Right lobe of liver (tissue), 6 donors: ENCODE results near the gene FAM229A. TPM values are rescaled to one million over a fixed set of nuclear protein-coding genes. Genes with fewer than 3 reads are reported as not detected.

Experiments
- ATAC-seq, 4 donors: fragments of 200-7000 bp; cut with Tn5 transposase; one replicate each; pipeline ENCODE4 v1.9.1; 2020; ENCODE audit warnings: mild to moderate bottlenecking in 4 of 4, moderate library complexity in 4 of 4
- DNase-seq, 3 donors: peaks; one replicate each; pipeline ENCODE4 v3.0.0-alpha.2; 2020
- H3K27ac ChIP-seq, 3 donors: fragments of 200-600 bp; one replicate each; pipeline ENCODE4 v1.8.0; 2022
- H3K27me3 ChIP-seq, 2 donors: fragments of 200-600 bp; one replicate each; pipeline ENCODE4 v1.8.0; 2022
- H3K36me3 ChIP-seq, 4 donors: fragments of 200-600 bp; sonication (generic) in 1 of 4; one replicate each; pipeline versions ENCODE4 v1.5.1 to v1.8.0; 2017 to 2022; ENCODE audit warnings: control low read depth in 1 of 4
- H3K4me1 ChIP-seq, 4 donors: fragments of 200-600 bp; sonication (generic) in 1 of 4; one replicate each; pipeline versions ENCODE4 v1.5.1 to v1.8.0; 2017 to 2022; ENCODE audit warnings: control low read depth in 1 of 4
- H3K4me3 ChIP-seq, 3 donors: fragments of 200-600 bp; one replicate each; pipeline ENCODE4 v1.8.0; 2022
- H3K9me3 ChIP-seq, 4 donors: fragments of 200-600 bp; sonication (generic) in 1 of 4; one replicate each; pipeline versions ENCODE4 v1.5.1 to v1.8.0; 2017 to 2022; ENCODE audit warnings: control low read depth in 1 of 4
- POLR2A ChIP-seq: fragments of 450-650 bp; IDR thresholded peaks from one replicate; pipeline ENCODE4 v1.6.1; 2017; ENCODE audit warnings: antibody characterized with exemption, mild to moderate bottlenecking
- WGBS: methylation state at CpG from one replicate; pipeline ENCODE4 v1.1.6; 2018; ENCODE audit warnings: low coverage, low lambda C conversion rate; ENCODE audit not compliant: insufficient coverage; ENCODE audit errors: missing lambda C conversion rate; 5-methylcytosine and 5-hydroxymethylcytosine counted together
- intact Hi-C, 2 donors: fragments of 100-400 bp; cut with DNase I; formaldehyde crosslinking; loops; one replicate each; pipeline versions ENCODE4 v1.11.2 to v1.14.1; 2022
- total RNA-seq, 6 experiments: library from RNA; depleted of rRNA in 2 of 6; stranded (reverse); fragments of >200 nt in 2 of 6; fragmentation: NEBNext Ultra II Directional in 3 of 6; extraction: Animal tissue kit (Norgen Biotek cat#: 25700) in 3 of 6; gene quantifications; one replicate each; pipeline versions ENCODE4 v1.1.0 to v1.2.4, GENCODE V29; 2016 to 2023
- TF ChIP-seq, protein P1 (sequence below), 4 donors: fragments of 200-600 bp in 3 of 4; fragments of 450-650 bp in 1 of 4; IDR thresholded peaks; one replicate each; pipeline versions ENCODE4 v1.5.1 to v1.8.0; 2016 to 2022; ENCODE audit warnings: antibody characterized with exemption in 4 of 4, mild to moderate bottlenecking in 2 of 4
- donor health status: DM: no; HTN: yes; CAD: no.
- donor health status: DM: no; HTN: no; CAD: no.
- donor health status: DM: no; HTN: no; CAD: no.
- donor health status: DM: no; HTN: yes; CAD: no.
- donor health status: DM: no; HTN: yes; CAD: no.

The FAM229A gene
- total RNA-seq, 6 experiments from 2014 or later: 1.3 to 7.8 (median 5.3) TPM

DNA sequence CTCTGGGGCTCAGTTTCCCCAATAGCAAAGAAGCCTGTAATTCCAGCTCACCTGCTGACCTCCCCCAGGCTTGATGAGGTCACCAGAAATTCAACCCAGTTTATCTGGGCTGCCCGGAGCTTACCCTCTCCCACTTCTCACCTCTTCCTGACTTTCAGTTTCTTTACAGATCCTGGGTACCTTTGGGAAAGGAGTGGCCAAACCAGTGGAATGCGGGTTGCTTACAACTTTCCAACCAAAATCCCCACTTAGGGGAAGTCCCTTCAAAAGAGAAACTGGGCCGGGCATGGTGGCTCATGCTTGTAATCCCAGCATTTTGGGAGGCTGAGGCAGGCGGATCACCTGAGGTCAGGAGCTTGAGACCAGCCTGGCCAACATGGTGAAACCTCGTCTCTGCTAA, 20.3 kb downstream of the FAM229A start:
- peak in 1 of 4 donors; percentile 39 for ATAC-seq
- H3K27ac ChIP-seq: no peak overlapping the region
- intact Hi-C loops: no loop called here
- H3K9me3 ChIP-seq: no peaks in the 10 kb centered on the region
- TF ChIP-seq, protein P1, sequence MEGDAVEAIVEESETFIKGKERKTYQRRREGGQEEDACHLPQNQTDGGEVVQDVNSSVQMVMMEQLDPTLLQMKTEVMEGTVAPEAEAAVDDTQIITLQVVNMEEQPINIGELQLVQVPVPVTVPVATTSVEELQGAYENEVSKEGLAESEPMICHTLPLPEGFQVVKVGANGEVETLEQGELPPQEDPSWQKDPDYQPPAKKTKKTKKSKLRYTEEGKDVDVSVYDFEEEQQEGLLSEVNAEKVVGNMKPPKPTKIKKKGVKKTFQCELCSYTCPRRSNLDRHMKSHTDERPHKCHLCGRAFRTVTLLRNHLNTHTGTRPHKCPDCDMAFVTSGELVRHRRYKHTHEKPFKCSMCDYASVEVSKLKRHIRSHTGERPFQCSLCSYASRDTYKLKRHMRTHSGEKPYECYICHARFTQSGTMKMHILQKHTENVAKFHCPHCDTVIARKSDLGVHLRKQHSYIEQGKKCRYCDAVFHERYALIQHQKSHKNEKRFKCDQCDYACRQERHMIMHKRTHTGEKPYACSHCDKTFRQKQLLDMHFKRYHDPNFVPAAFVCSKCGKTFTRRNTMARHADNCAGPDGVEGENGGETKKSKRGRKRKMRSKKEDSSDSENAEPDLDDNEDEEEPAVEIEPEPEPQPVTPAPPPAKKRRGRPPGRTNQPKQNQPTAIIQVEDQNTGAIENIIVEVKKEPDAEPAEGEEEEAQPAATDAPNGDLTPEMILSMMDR (IDR thresholded peaks at IDR 0.05): no peak
- TF ChIP-seq POLR2A: no peak
- no peak overlapping the region for H3K4me3 ChIP-seq
- no peak for DNase-seq
- 38% methylated on average over 4 of the region's 5 CpGs for WGBS
- H3K36me3 ChIP-seq: no peaks in the 10 kb centered on the region
- H3K4me1 ChIP-seq: no peaks in the 10 kb centered on the region
- no peaks in the 10 kb centered on the region for H3K27me3 ChIP-seq

DNA sequence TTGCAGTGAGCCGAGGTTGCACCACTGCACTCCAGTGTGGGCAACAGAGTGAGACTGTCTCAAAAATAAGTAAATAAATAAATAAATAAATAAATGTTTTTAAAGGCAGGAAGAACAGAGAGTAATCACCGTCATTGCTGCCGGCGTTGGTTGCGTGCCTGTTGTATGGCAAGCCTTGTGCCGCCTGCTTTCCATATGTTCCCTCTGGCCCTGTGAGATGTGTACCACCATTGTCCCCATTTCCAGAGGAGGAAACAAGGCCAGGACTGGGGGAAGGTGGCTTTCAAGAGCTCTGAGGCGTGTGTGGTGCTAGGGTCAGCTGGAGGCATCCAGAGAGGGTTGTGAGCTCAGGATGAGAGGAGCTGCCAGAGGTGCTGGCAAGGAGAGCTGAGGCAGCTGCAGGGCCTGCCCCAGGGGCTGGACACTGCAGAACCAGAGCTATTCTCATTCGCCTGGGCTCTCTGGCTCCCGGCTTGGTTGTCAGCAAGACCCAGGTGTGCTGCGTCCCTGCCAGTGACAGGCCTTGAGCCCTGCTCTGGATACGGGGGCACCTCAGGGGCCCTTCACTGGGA, 21.0 kb downstream of the FAM229A start:
- ATAC-seq (no peak), DNase-seq (peak in 1 of 3 donors; percentile 41)
- Histone ChIP-seq H3K4me1 (no peaks in the 10 kb centered on the region), H3K9me3 (no peaks in the 10 kb centered on the region), H3K27ac (no peak overlapping the region), H3K36me3 (no peaks in the 10 kb centered on the region), H3K4me3 (no peak overlapping the region), H3K27me3 (no peaks in the 10 kb centered on the region)
- TF ChIP-seq, protein P1 (IDR thresholded peaks at IDR 0.05): no peak
- TF ChIP-seq POLR2A: no peak
- intact Hi-C loops: no loop called here
- 96% methylated on average over 7 of the region's 11 CpGs for WGBS

DNA sequence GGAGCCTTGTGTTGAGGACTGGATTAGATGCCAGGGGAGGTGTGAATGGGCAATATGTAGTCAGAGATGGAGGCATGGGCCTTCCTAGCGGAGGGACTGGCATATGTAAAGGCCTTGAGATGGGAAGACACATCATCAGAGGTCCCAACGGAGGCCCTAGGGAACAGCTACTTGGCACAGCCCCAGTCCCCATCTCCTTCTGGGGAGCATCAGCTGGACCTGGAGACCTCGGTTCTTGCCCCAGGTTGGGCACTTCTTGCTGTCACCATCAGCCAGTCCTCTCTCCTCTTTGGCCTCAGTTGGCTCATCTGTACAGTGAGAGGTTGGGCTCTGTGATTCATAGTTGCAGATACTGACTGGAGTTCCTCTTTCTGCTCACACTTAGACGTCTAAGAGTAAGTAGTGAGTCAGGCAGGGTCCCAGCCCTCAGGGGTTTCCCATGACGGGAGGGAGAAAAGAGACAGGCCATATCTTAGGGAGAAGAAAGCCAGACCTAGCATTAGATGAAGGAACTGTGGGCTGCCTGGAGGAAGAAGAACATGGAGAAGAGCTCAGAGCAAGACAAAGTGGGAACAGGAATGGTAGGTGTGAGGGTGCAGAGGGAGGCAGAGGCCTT, 22.8 kb downstream of the FAM229A start:
- TF ChIP-seq, protein P1 (IDR thresholded peaks at IDR 0.05): no peak
- no peak for TF ChIP-seq POLR2A
- no peak overlapping the region for H3K4me3 ChIP-seq

DNA sequence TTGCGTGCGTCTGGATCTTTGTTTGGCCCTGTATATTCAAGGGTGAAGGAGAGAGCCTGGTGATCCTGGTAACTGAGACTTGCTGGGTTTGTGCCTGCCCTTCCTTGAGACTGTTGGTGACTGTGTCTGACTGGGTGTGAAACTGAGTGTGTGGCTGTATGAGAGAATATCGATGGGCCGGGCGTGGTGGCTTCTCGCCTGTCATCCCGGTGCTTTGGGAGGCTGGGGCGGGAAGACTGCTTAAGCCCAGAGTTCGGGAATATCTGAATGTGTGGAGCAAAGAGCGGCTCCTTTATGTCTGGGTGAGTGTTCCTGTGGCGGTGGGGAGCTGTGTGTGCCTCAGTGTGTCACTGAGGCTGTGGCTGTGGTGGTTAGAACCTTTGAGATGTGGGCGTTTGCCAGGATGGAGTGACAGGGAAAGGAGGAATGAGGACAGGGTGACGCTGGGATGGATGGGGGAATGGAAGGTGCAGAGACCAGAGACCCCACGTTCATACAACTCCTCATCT, 23.6 kb downstream of the FAM229A start:
- ATAC-seq: no peak
- Histone ChIP-seq H3K4me3 (no peak overlapping the region), H3K9me3 (no peaks in the 10 kb centered on the region), H3K27me3 (no peaks in the 10 kb centered on the region), H3K4me1 (peaks cover 0 to 9% (median 0%) of the 10 kb centered on the region in 4 donors), H3K36me3 (no peaks in the 10 kb centered on the region), H3K27ac (no peak overlapping the region)
- intact Hi-C loops: no loop called here
- no peak for TF ChIP-seq POLR2A
- TF ChIP-seq, protein P1 (IDR thresholded peaks at IDR 0.05): no peak
- no peak for DNase-seq
- WGBS: 87% methylated on average over 6 of the region's 14 CpGs

More for the DNA sequence above, 22.8 kb downstream of the FAM229A start:
- Histone ChIP-seq H3K9me3 (no peaks in the 10 kb centered on the region), H3K36me3 (no peaks in the 10 kb centered on the region), H3K4me1 (peaks cover 0 to 7% (median 0%) of the 10 kb centered on the region in 4 donors), H3K27me3 (no peaks in the 10 kb centered on the region), H3K27ac (no peak overlapping the region)
- ATAC-seq (peak in 1 of 4 donors; percentile 3), DNase-seq (no peak)
- intact Hi-C loops: no loop called here
- WGBS: 53% methylated on average over 3 of the region's 5 CpGs
